ENCODE data around the gene IGF2BP3.
"Not testable (repeated sequence)": the region's sequence is repeated elsewhere in the genome, so short reads cannot be mapped to it uniquely, and the experiment has no call there.

The IGF2BP3 gene

GRCh38 chr7:23333671-23334246 is 136.5 kb downstream of the IGF2BP3 start:
- TF ChIP-seq, protein P1, sequence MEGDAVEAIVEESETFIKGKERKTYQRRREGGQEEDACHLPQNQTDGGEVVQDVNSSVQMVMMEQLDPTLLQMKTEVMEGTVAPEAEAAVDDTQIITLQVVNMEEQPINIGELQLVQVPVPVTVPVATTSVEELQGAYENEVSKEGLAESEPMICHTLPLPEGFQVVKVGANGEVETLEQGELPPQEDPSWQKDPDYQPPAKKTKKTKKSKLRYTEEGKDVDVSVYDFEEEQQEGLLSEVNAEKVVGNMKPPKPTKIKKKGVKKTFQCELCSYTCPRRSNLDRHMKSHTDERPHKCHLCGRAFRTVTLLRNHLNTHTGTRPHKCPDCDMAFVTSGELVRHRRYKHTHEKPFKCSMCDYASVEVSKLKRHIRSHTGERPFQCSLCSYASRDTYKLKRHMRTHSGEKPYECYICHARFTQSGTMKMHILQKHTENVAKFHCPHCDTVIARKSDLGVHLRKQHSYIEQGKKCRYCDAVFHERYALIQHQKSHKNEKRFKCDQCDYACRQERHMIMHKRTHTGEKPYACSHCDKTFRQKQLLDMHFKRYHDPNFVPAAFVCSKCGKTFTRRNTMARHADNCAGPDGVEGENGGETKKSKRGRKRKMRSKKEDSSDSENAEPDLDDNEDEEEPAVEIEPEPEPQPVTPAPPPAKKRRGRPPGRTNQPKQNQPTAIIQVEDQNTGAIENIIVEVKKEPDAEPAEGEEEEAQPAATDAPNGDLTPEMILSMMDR (IDR thresholded peaks at IDR 0.05; ENCODE audit: control extremely low read depth, extremely low read depth, low read depth, missing control alignments) = no peak
- POLR2A ChIA-PET = no interaction called here
- CTCF ChIA-PET = interaction anchor here (0.8 to 1.8 kb wide), 4 partner anchors 9 to 61 kb away, joined by 3 to 4 read pairs (median 3); no protein-coding TSS in a partner anchor
- no peak for DNase-seq (ENCODE audit: extremely low spot score)

- ChIA-PET POLR2A (no interaction called here), CTCF (interaction anchor here (0.8 to 1.8 kb wide), 5 partner anchors 10 to 60 kb away, joined by 3 to 5 read pairs (median 3); no protein-coding TSS in a partner anchor)
- DNase-seq (ENCODE audit: extremely low spot score) = no peak
- TF ChIP-seq, protein P1 (IDR thresholded peaks at IDR 0.05; ENCODE audit: control extremely low read depth, extremely low read depth, low read depth, missing control alignments) = no peak
Measured at GRCh38 chr7:23332910-23333612, 137.2 kb downstream of the IGF2BP3 start.

GRCh38 chr7:23332193-23332592 is 138.1 kb downstream of the IGF2BP3 start:
- POLR2A ChIA-PET = no interaction called here
- CTCF ChIA-PET = interaction anchor here (1.3 kb wide), 1 partner anchor 16 kb away, joined by 5 read pairs; no protein-coding TSS in a partner anchor
- TF ChIP-seq, protein P1 (IDR thresholded peaks at IDR 0.05; ENCODE audit: control extremely low read depth, extremely low read depth, low read depth, missing control alignments) = no peak
- no peak for DNase-seq (ENCODE audit: extremely low spot score)

GRCh38 chr7:23331132-23331531 is 139.2 kb downstream of the IGF2BP3 start:
- TF ChIP-seq, protein P1 (IDR thresholded peaks at IDR 0.05; ENCODE audit: control extremely low read depth, extremely low read depth, low read depth, missing control alignments) = no peak
- ChIA-PET POLR2A (no interaction called here), CTCF (no interaction called here)
- no peak for DNase-seq (ENCODE audit: extremely low spot score)

- no peak for DNase-seq (ENCODE audit: extremely low spot score)
- TF ChIP-seq, protein P1 (IDR thresholded peaks at IDR 0.05; ENCODE audit: control extremely low read depth, extremely low read depth, low read depth, missing control alignments) = no peak
- ChIA-PET POLR2A (no interaction called here), CTCF (interaction anchor here (1.0 to 1.6 kb wide), 6 partner anchors 11 to 232 kb away, joined by 3 to 4 read pairs (median 4); no protein-coding TSS in a partner anchor)
Measured at GRCh38 chr7:23315366-23315765, 154.9 kb downstream of the IGF2BP3 start.

DNA sequence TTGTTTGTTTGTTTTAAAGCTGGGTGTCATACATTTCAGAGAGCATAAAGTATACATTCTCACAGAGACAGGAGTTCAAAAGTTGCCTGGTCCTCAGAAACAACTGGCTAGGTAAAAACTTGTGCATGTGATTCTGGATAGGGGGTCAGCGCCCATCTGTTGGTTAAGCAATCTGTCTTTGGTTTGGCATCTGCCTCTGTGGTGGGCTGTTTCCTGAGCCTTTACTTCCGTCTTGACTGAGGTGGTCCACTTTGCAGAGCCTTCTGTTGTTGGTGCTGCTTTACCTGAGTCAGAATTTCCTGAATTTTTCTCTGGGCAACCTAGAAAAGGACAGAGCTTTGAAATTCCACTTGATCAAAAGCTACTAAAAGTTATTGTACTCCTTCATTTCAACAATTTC is 158.2 kb downstream of the IGF2BP3 start:
- DNase-seq (ENCODE audit: extremely low spot score); POLR2A ChIA-PET: not testable (repeated sequence)
- CTCF ChIA-PET = interaction anchor here (1.3 to 1.9 kb wide), 4 partner anchors 34 to 49 kb away, joined by 3 to 13 read pairs (median 4); no protein-coding TSS in a partner anchor

DNA sequence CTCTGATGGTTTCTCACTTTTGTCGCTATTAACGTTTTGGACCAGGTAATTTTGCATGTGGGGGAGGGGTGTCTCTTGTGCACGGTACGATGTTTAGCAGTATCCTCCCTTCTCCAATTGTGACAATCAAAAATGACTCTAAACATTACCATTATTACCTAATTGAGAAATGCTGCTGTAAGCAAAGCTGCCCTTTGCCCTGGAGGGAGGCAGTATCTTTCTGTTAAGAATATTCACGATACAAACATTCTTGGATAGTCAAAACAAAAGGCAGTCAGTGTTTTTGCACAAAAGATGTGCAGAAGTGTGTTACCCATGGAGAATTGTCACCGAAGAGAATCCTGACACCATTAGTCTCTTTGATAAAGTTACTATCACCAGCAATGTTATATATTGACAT is 161.5 kb downstream of the IGF2BP3 start:
- TF ChIP-seq, protein P1 (IDR thresholded peaks at IDR 0.05; ENCODE audit: control extremely low read depth, extremely low read depth, low read depth, missing control alignments) = no peak
- ChIA-PET CTCF (interaction anchor here (2.0 kb wide), 1 partner anchor 388 kb away, joined by 6 read pairs; no protein-coding TSS in a partner anchor), POLR2A (interaction anchor here (0.5 kb wide), 1 partner anchor 12 kb away, joined by 5 read pairs; no protein-coding TSS in a partner anchor)
- DNase-seq (ENCODE audit: extremely low spot score) = no peak
